HG03097 (cell line): ENCODE measurements around the gene SNX1.

Experiments
- ATAC-seq: cut with Tn5 transposase; IDR thresholded peaks from one replicate; pipeline ENCODE4 v1.9.1; 2021; ENCODE audit not compliant: unreplicated experiment, low FRiP score

SNX1 gene

DNA sequence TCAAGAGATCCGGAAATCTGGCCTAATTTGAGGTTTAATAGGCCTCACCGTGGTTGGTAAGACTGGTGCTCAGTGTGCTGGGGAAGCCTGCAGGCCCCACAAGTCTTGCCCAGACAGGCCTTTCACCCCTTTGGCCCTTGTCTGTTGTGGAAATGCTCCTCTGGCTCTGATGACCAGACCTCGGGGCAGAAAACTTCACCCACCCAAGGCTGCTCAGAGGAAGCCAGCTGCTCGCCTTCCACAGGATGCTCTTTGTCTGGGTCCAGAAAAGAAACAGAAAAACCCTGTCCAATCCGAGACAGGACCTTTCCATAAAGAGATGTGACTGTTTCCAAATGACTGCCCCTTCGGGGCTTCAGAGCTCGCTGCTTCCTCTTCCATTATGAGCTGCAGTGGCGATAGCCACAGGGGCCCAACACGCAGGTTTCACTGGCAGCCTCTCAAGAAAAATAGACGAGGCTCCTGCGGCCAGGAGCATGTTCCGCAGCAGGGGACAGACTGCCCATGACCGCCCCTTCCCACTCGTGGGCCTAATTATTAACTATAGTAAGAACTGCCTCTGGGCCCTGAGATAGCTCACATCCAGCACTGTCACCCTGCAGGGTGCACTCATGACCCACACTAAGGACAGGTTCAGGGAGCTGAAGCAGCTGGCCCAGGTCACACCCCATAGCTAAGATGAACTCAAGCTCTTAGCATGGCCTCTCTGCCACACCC, 48.9 kb downstream of the SNX1 start:
- peak; percentile 50 for ATAC-seq

GRCh38 chr15:64146041-64146440, 50.3 kb downstream of the SNX1 start:
- ATAC-seq, result no peak

- ATAC-seq, result no peak
Measured at GRCh38 chr15:64146520-64146884, 50.7 kb downstream of the SNX1 start.

DNA sequence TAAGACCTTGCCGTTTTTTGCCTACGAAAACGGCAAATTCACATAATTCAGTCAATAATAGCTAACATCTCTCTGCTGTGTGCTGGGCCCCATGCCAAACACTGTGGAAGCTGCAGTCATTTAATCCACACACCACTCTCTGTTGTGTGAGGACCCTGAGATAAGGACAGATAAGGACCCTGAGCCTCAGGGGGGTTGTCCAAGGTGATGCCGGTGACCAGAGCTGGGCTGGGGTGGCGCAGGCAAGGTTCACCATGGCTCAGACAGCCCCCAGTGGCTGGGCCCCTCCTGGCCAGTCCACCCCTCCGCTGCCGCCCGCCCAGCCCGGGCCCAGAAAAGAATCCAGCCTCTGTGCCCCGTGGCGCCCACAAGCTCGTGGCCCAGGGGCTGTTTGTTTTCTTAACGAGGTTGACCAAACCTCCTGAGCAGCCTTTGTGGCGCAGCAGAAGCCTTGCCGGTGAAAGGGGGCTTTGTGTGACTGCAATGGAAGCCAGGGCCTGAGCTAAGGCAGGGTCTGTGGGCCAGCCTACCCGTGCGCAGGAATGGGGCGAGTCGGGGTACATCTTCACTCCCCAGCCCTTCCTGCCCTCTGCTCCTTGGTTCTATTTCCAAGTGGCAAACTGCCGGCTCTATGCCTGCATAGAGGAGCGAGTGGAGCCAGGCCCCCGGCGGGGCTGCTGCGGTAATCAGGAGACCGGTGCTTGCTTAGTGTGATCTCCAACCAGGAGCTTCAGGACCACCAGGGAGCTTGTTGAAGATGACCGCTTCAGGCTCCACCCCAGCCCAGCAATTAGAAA, 51.3 kb downstream of the SNX1 start:
- no peak for ATAC-seq

GRCh38 chr15:64148168-64148567, 52.4 kb downstream of the SNX1 start:
- ATAC-seq, result no peak

DNA sequence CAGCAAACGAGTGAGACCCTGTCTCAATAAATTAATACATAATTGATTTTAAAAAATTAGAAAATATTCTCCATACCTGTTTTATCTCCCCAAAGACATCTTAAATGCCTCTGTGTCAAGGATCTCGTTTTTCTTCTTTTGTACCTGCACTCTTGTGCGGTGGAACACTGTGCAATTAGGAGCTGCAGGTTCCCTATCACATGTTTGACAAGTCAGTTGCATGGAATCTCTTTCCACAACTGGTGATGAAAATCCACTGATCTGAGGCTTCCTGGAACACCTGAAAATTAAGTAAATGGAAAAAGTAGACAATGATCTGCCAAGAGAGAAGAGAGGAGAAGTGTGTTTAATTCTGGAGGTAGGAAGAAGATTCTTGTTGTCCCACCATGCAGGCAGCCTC, 52.8 kb downstream of the SNX1 start:
- no peak for ATAC-seq

- no peak for ATAC-seq
Measured at GRCh38 chr15:64149424-64149823, 53.6 kb downstream of the SNX1 start.

GRCh38 chr15:64149893-64150578, 54.3 kb downstream of the SNX1 start:
- ATAC-seq, result no peak

GRCh38 chr15:64151727-64152506, 56.1 kb downstream of the SNX1 start, which contains the start of gene SNX22:
Gene SNX22, plus strand, starts transcription at chr15:64151731. Its CDS starts 45 bp downstream, at chr15:64151776.
- ATAC-seq, result peak; percentile 6

DNA sequence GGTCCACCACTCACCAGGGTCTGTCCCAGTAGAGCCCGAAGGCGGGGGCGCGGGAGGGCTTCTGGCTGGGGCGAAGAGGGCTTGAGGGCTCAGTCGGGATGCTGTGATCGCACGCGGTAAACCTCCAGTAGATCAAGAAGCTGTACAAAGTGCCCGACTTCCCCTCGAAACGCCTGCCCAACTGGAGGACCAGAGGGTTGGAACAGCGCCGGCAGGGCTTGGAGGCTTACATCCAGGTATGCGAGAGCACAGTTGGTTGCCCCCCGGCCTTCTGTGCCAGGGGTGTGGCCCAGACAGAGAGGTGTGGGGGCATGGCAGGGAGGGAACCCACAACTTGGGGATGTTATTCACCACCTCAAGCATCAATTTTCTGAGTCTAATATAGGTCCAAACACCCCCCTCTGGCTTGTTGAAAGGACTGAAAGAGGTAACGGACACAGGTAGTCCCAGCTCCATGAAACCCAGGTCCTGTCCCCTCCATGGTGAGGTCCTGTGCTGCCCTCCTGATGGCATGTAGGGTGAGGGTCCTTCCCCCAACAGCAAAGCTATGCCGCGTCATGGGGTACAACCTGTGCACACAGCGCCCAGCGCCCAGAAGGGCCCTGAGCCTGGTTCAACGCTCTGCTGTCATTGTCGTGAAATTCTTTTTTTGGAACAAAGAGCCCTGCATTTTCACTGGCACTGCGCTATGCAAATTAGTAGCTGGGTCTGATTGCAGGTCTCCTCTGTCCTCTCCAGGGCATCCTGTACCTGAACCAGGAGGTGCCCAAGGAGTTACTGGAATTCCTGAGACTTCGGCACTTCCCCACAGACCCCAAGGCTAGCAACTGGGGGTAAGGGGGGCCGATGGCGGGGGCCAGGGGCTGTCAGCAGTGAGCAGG, 57.0 kb downstream of the SNX1 start:
- ATAC-seq, result peak; percentile 2

- peak; percentile 50 for ATAC-seq
Measured at GRCh38 chr15:64153480-64154367, 57.9 kb downstream of the SNX1 start.

GRCh38 chr15:64155802-64156651, 60.2 kb downstream of the SNX1 start:
- ATAC-seq, result no peak

- ATAC-seq, result no peak
Measured at GRCh38 chr15:64156652-64157331, 61.0 kb downstream of the SNX1 start.

GRCh38 chr15:64157599-64158125, 61.9 kb downstream of the SNX1 start:
- no peak for ATAC-seq

DNA sequence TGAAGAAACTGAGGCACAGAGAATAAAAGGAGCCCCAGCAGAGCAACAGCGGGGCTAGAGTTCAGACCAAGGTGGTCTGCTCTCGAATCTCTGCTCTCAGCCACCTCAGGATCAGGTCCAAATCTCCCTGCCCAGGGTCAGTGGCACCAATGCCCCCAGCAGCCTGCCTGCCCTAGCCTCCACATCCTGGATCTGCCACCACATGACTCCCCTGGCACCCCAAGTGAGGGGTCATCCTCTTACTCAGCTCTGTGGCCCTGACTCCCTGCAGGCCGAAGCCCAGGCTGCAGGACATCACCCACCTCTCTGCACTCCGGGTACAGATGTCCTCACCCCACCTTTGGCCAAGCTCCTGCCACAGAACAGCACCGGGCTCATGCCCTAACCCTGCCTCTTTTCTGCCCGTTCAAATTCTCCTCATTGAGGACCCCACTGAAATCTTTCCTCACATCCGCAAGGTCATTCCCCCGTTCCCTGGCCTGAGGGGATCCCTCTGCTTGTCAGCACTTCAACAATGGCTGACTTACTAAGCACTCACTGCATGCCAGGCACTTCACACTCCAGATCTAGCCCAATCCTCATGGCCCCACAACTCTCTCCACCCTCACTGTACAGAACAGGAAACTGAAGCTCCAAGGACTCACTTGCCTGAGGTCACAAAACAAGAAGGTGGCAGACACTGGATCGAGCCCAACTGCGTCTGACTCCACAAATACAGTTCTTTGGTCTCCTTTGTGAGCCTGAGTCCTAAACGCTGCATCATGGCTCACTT, 62.8 kb downstream of the SNX1 start:
- no peak for ATAC-seq
